ENCODE measurements around the gene PRSS1. TPM values are rescaled to one million over a fixed set of nuclear protein-coding genes. Genes with fewer than 3 reads are reported as not detected.

Gene PRSS1
- total and polyA plus RNA-seq, 2 of the 8 experiments (the other 6 are each of a cell fraction or from before 2014, with no cell fraction given): 0.09 TPM; not detected in 1

- TF ChIP-seq CHD7 (IDR thresholded peaks at IDR 0.05; ENCODE audit: insufficient replicate concordance, low read length) (no peak), CHD1 (IDR thresholded peaks at IDR 0.05; ENCODE audit: low read depth, low read length) (no peak), EGR1 (IDR thresholded peaks at IDR 0.05; ENCODE audit: borderline replicate concordance, low read depth, low read length) (no peak), KDM1A (IDR thresholded peaks at IDR 0.05; ENCODE audit: borderline replicate concordance, low read length) (no peak), GABPA (IDR thresholded peaks at IDR 0.05; ENCODE audit: borderline replicate concordance, insufficient read depth, low read length) (no peak), MAFK (IDR thresholded peaks at IDR 0.05; ENCODE audit: low read depth, low read length) (no peak), SIRT6 (IDR thresholded peaks at IDR 0.05; ENCODE audit: low read length) (no peak), ZNF274 (IDR thresholded peaks at IDR 0.05; ENCODE audit: borderline replicate concordance, extremely low read depth, low read length) (no peak), POLR2AphosphoS5 (IDR thresholded peaks at IDR 0.05; ENCODE audit: low read depth, low read length) (no peak)
- TF ChIP-seq, protein P1, sequence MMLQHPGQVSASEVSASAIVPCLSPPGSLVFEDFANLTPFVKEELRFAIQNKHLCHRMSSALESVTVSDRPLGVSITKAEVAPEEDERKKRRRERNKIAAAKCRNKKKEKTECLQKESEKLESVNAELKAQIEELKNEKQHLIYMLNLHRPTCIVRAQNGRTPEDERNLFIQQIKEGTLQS (IDR thresholded peaks at IDR 0.05; ENCODE audit: insufficient read depth, low read depth, low read length): no peak
- TF ChIP-seq, protein P2, sequence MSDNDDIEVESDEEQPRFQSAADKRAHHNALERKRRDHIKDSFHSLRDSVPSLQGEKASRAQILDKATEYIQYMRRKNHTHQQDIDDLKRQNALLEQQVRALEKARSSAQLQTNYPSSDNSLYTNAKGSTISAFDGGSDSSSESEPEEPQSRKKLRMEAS (IDR thresholded peaks at IDR 0.05): no peak
These were observed 4.1 kb upstream of the PRSS1 start (continued) for GRCh38 chr7:142745091-142745635.

Measured in H1 (cell line).